ENCODE results near the gene SOAT2.
A peak's percentile ranks its signal among the peaks of the same experiment; 100 is the strongest.

- no peak for TF ChIP-seq CTCF (IDR thresholded peaks at IDR 0.05)
- TF ChIP-seq POLR2A (IDR thresholded peaks at IDR 0.05), result no peak
- TF ChIP-seq POLR2AphosphoS5 (IDR thresholded peaks at IDR 0.05), result peak; percentile 59
Measured at GRCh38 chr12:53096089-53096741, 7.1 kb upstream of the SOAT2 start.

Data from gastroesophageal sphincter (tissue), 3 donors.